Measurements from ENCODE around the gene SPATS2L. TPM values are rescaled to one million over a fixed set of nuclear protein-coding genes. Genes with fewer than 3 reads are reported as not detected.

Gene SPATS2L
- total and polyA plus RNA-seq, 12 donors, result 16.7 to 68.8 (median 43.6) TPM

DNA sequence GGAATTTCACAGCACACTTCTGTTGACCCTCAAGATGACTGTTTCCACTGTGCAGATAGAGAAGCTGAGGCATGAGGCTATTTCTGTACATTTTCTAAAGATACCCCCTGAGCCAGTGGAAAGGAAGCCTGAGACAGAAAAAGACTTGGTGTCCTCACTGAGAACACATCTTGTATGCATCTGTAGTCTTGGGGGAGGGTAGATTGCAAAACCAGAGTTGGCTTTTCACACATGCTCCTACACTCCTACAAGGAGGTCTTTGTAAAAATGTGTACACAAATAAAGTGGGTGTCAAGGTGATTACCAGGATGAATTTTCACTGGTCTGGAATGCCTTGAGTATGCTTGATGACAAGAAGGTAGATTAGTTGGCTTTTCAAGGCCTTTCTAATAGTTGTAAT lies 105.3 kb downstream of the SPATS2L start:
- intact Hi-C loops (cut with DNase I), result no loop called here

GRCh38 chr2:200414367-200414766 lies 107.9 kb downstream of the SPATS2L start:
- peaks cover 0 to 5% of the 10 kb centered on the region in 2 donors for H3K36me3 ChIP-seq (replicated peaks in 1 of 2)
- WGBS, 4 donors, result 94 to 98% (median 96%) methylated on average over 5 of the region's 5 CpGs
- no peak overlapping the region for H3K27ac ChIP-seq
- H3K4me3 ChIP-seq, result no peak overlapping the region
- no peak for DNase-seq
- peaks cover 4 to 8% of the 10 kb centered on the region in 2 donors for H3K4me1 ChIP-seq (replicated peaks in 1 of 2)
- TF ChIP-seq, protein P1, sequence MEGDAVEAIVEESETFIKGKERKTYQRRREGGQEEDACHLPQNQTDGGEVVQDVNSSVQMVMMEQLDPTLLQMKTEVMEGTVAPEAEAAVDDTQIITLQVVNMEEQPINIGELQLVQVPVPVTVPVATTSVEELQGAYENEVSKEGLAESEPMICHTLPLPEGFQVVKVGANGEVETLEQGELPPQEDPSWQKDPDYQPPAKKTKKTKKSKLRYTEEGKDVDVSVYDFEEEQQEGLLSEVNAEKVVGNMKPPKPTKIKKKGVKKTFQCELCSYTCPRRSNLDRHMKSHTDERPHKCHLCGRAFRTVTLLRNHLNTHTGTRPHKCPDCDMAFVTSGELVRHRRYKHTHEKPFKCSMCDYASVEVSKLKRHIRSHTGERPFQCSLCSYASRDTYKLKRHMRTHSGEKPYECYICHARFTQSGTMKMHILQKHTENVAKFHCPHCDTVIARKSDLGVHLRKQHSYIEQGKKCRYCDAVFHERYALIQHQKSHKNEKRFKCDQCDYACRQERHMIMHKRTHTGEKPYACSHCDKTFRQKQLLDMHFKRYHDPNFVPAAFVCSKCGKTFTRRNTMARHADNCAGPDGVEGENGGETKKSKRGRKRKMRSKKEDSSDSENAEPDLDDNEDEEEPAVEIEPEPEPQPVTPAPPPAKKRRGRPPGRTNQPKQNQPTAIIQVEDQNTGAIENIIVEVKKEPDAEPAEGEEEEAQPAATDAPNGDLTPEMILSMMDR (IDR thresholded peaks at IDR 0.05), result no peak
- TF ChIP-seq POLR2A (IDR thresholded peaks at IDR 0.05), result no peak
- H3K9me3 ChIP-seq (replicated peaks in 1 of 3), result no peaks in the 10 kb centered on the region
- intact Hi-C loops (cut with DNase I), result no loop called here
- H3K27me3 ChIP-seq, result no peaks in the 10 kb centered on the region

More for the DNA sequence above, 105.3 kb downstream of the SPATS2L start:
- Histone ChIP-seq H3K9me3 (replicated peaks in 1 of 3) (no peaks in the 10 kb centered on the region), H3K36me3 (replicated peaks in 1 of 2) (no peaks in the 10 kb centered on the region), H3K27ac (no peak overlapping the region), H3K27me3 (no peaks in the 10 kb centered on the region), H3K4me1 (replicated peaks in 1 of 2) (peaks cover 4 to 20% of the 10 kb centered on the region in 2 donors), H3K4me3 (no peak overlapping the region)
- no peak for DNase-seq
- no peak for TF ChIP-seq POLR2A (IDR thresholded peaks at IDR 0.05)
- TF ChIP-seq, protein P1 (IDR thresholded peaks at IDR 0.05), result no peak

GRCh38 chr2:200415455-200415854 lies 109.0 kb downstream of the SPATS2L start:
- Histone ChIP-seq H3K4me3 (no peak overlapping the region), H3K36me3 (replicated peaks in 1 of 2) (peaks cover 0 to 9% of the 10 kb centered on the region in 2 donors), H3K27ac (no peak overlapping the region), H3K27me3 (no peaks in the 10 kb centered on the region), H3K4me1 (replicated peaks in 1 of 2) (peaks cover 4 to 8% of the 10 kb centered on the region in 2 donors), H3K9me3 (replicated peaks in 1 of 3) (no peaks in the 10 kb centered on the region)
- TF ChIP-seq, protein P1 (IDR thresholded peaks at IDR 0.05), result no peak
- no peak for TF ChIP-seq POLR2A (IDR thresholded peaks at IDR 0.05)
- WGBS, 4 donors, result 91 to 95% (median 94%) methylated on average over 2 of the region's 2 CpGs
- no peak for DNase-seq
- intact Hi-C loops (cut with DNase I), result no loop called here

- WGBS, 4 donors, result 96 to 99% (median 97%) methylated on average over 8 of the region's 8 CpGs
- peaks cover 4 to 8% of the 10 kb centered on the region in 2 donors for H3K4me1 ChIP-seq (replicated peaks in 1 of 2)
- intact Hi-C loops (cut with DNase I), result no loop called here
- H3K4me3 ChIP-seq, result no peak overlapping the region
- TF ChIP-seq POLR2A (IDR thresholded peaks at IDR 0.05), result no peak
- TF ChIP-seq, protein P1 (IDR thresholded peaks at IDR 0.05), result no peak
- no peak overlapping the region for H3K27ac ChIP-seq
- peaks cover 0 to 9% of the 10 kb centered on the region in 2 donors for H3K36me3 ChIP-seq (replicated peaks in 1 of 2)
- DNase-seq, result no peak
- no peaks in the 10 kb centered on the region for H3K27me3 ChIP-seq
- no peaks in the 10 kb centered on the region for H3K9me3 ChIP-seq (replicated peaks in 1 of 3)
Observed at GRCh38 chr2:200416878-200417277, 110.4 kb downstream of the SPATS2L start.

All from adrenal gland (tissue), 12 donors.